ENCODE results near the gene TAPBP.
"Not testable (repeated sequence)": the region's sequence is repeated elsewhere in the genome, so short reads cannot be mapped to it uniquely, and the experiment has no call there.

TAPBP gene

GRCh38 chr6:33295621-33296369, 18.1 kb downstream of the TAPBP start:
- no peak for DNase-seq

- DNase-seq, result no peak
Measured at GRCh38 chr6:33294086-33294823, 19.6 kb downstream of the TAPBP start.

GRCh38 chr6:33292996-33293682, 20.7 kb downstream of the TAPBP start:
- DNase-seq, result no peak

- no peak for DNase-seq
Measured at GRCh38 chr6:33290459-33290858, 23.4 kb downstream of the TAPBP start.

GRCh38 chr6:33289784-33290315, 24.0 kb downstream of the TAPBP start:
- no peak for DNase-seq

- peak; percentile 87 for DNase-seq
Measured at GRCh38 chr6:33288921-33289783, 24.7 kb downstream of the TAPBP start, which contains the start of the genes PFDN6 and WDR46. PFDN6 (plus strand) TSS chr6:33289601; CDS start chr6:33289857, 256 bp downstream. WDR46 (minus strand) TSS chr6:33289239; CDS start chr6:33289170, 69 bp downstream.

- DNase-seq, result no peak
Measured at GRCh38 chr6:33288141-33288920, 25.5 kb downstream of the TAPBP start.

- DNase-seq, result no peak
Measured at GRCh38 chr6:33286946-33287914, 26.6 kb downstream of the TAPBP start.

- not testable (repeated sequence) for DNase-seq
Measured at GRCh38 chr6:33285214-33285613, 28.7 kb downstream of the TAPBP start.

GRCh38 chr6:33280539-33280938, 33.3 kb downstream of the TAPBP start:
- no peak for DNase-seq

GRCh38 chr6:33279971-33280511, 33.8 kb downstream of the TAPBP start:
- no peak for DNase-seq

GRCh38 chr6:33279257-33279695, 34.6 kb downstream of the TAPBP start:
- DNase-seq, result no peak

- DNase-seq, result no peak
Measured at GRCh38 chr6:33278810-33279209, 35.1 kb downstream of the TAPBP start.

- DNase-seq, result no peak
Measured at GRCh38 chr6:33278392-33278741, 35.5 kb downstream of the TAPBP start.

- peak; percentile 39 for DNase-seq
Measured at GRCh38 chr6:33277663-33278391, 36.1 kb downstream of the TAPBP start.

GRCh38 chr6:33276864-33277662, 36.8 kb downstream of the TAPBP start, which contains the start of gene B3GALT4:
B3GALT4 (plus strand) TSS chr6:33277123; CDS start chr6:33277420, 297 bp downstream.
- DNase-seq, result peak; percentile 74

GRCh38 chr6:33276581-33276863, 37.4 kb downstream of the TAPBP start:
- DNase-seq, result no peak
